GM21515 (cell line): Measurements from ENCODE around the gene PON3.

Experiments
- ATAC-seq: cut with Tn5 transposase; IDR thresholded peaks from one replicate; pipeline ENCODE4 v1.9.1; 2021; ENCODE audit not compliant: unreplicated experiment

Gene PON3

DNA sequence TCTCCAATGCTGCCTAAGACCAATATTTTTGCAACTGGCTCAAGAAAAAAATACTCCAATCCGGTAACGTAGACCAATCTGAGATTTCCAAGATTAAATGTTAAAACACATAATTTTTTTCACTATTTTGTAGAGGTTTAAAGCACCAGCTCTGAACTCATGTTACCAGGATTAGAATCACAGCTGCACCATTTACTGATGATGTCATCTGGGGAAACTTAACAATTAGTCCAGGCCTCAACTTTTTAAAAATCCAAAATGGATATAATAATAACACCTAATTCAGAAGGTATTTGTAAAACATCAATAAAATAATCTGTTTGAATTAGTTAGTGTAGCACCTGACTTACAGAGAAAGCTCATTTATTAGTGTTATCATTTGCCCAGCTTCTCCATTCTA, 86.2 kb downstream of the PON3 start:
- no peak for ATAC-seq
